ENCODE results near the gene FAM107A.

DNA sequence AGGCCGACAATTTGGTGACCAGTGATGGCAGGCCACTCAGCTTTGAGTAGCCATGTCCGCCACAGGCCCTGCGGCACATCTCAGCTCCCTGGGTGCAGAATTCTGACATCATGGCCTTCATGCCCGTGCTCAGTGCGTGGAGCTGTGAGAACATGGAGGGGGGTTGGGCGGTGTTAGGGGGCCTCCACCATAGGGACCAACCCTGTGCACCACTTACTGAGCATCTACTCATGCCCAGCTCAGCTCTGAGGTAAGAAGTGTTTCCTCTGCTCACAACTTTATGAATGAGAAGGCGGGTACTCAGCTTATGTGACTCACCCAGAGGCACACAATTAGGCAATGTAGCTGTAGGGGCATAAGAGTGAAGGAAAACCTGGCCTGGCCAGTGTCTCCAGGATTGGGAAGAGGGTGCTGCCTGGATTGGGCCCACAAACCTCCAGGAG is 50.7 kb downstream of the FAM107A start:
- TF ChIP-seq, protein P1, sequence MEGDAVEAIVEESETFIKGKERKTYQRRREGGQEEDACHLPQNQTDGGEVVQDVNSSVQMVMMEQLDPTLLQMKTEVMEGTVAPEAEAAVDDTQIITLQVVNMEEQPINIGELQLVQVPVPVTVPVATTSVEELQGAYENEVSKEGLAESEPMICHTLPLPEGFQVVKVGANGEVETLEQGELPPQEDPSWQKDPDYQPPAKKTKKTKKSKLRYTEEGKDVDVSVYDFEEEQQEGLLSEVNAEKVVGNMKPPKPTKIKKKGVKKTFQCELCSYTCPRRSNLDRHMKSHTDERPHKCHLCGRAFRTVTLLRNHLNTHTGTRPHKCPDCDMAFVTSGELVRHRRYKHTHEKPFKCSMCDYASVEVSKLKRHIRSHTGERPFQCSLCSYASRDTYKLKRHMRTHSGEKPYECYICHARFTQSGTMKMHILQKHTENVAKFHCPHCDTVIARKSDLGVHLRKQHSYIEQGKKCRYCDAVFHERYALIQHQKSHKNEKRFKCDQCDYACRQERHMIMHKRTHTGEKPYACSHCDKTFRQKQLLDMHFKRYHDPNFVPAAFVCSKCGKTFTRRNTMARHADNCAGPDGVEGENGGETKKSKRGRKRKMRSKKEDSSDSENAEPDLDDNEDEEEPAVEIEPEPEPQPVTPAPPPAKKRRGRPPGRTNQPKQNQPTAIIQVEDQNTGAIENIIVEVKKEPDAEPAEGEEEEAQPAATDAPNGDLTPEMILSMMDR (IDR thresholded peaks at IDR 0.05; ENCODE audit: poor library complexity, severe bottlenecking), result no peak
- TF ChIP-seq POLR2AphosphoS5 (IDR thresholded peaks at IDR 0.05) (no peak), EZH2 (IDR thresholded peaks at IDR 0.05; ENCODE audit: borderline replicate concordance, insufficient read depth, low read length, poor library complexity, severe bottlenecking) (no peak), REST (IDR thresholded peaks at IDR 0.05; ENCODE audit: borderline replicate concordance) (no peak)

Measured in neural cell (in vitro differentiated cells).